Measurements from ENCODE around the gene TRAK1.

DNA sequence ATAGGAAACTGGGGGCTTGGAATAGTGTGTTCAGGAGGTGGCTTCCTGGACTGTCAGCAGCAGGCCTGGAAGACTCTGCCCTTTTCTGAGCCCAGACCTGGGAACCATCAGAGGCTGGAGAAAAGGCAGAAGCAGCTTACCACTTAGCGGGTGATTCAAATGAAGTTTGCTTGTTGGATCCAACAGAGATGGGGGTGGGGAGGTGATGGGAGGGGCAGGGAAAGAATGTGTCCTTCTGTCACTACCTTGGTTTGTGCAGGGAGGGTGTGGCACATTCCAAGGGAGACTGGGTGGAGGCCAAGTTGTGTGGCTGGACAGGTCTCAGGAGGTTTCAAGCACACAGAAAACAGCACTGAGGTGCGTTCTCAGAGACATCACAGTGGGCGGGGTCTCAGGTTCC, 58.8 kb downstream of the TRAK1 start:
- TF ChIP-seq POLR2A (IDR thresholded peaks at IDR 0.05) = no peak
- TF ChIP-seq, protein P1, sequence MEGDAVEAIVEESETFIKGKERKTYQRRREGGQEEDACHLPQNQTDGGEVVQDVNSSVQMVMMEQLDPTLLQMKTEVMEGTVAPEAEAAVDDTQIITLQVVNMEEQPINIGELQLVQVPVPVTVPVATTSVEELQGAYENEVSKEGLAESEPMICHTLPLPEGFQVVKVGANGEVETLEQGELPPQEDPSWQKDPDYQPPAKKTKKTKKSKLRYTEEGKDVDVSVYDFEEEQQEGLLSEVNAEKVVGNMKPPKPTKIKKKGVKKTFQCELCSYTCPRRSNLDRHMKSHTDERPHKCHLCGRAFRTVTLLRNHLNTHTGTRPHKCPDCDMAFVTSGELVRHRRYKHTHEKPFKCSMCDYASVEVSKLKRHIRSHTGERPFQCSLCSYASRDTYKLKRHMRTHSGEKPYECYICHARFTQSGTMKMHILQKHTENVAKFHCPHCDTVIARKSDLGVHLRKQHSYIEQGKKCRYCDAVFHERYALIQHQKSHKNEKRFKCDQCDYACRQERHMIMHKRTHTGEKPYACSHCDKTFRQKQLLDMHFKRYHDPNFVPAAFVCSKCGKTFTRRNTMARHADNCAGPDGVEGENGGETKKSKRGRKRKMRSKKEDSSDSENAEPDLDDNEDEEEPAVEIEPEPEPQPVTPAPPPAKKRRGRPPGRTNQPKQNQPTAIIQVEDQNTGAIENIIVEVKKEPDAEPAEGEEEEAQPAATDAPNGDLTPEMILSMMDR (IDR thresholded peaks at IDR 0.05) = no peak
- no peak for TF ChIP-seq EP300 (IDR thresholded peaks at IDR 0.05)
- no peak for TF ChIP-seq POLR2AphosphoS5 (IDR thresholded peaks at IDR 0.05)
